Mucosa of descending colon (tissue), 3 donors: ENCODE measurements around the gene YBX1. TPM values are rescaled to one million over a fixed set of nuclear protein-coding genes. Genes with fewer than 3 reads are reported as not detected.

Source experiments
- ATAC-seq: fragments of 200-7000 bp; cut with Tn5 transposase; one replicate; pipeline ENCODE4 v1.9.1; 2020; ENCODE audit warnings: mild to moderate bottlenecking, moderate library complexity
- DNase-seq, 3 donors: peaks; one replicate each; pipeline ENCODE4 v3.0.0-alpha.2; 2020
- H3K36me3 ChIP-seq: fragments of 200-600 bp; one replicate; pipeline ENCODE4 v1.8.0; 2021; ENCODE audit warnings: low read depth, mild to moderate bottlenecking
- H3K4me1 ChIP-seq: fragments of 200-600 bp; one replicate; pipeline ENCODE4 v1.8.0; 2021; ENCODE audit warnings: low read depth, mild to moderate bottlenecking
- H3K4me3 ChIP-seq: fragments of 200-600 bp; one replicate; pipeline ENCODE4 v1.8.0; 2021; ENCODE audit warnings: mild to moderate bottlenecking
- H3K9me3 ChIP-seq: fragments of 200-600 bp; one replicate; pipeline ENCODE4 v1.8.0; 2021; ENCODE audit warnings: mild to moderate bottlenecking
- CTCF ChIP-seq: fragments of 200-600 bp; IDR thresholded peaks from one replicate; pipeline ENCODE4 v1.8.0; 2022; ENCODE audit warnings: antibody characterized with exemption, mild to moderate bottlenecking
- intact Hi-C, 2 donors: fragments of 100-400 bp; cut with DNase I in 1 of 2; cut with micrococcal nuclease in 1 of 2; formaldehyde crosslinking; loops; one replicate each; pipeline versions ENCODE4 v1.11.0 to v1.11.1; 2022; cut with DNase I, micrococcal nuclease
- total RNA-seq, 3 donors: library from RNA; stranded (reverse); fragmentation: NEBNext Ultra II Directional in 2 of 3; extraction: Animal tissue kit (Norgen Biotek cat#: 25700) in 2 of 3; gene quantifications; one replicate each; pipeline versions ENCODE4 v1.2.1 to v1.2.4, GENCODE V29; 2021 to 2023
- donor health status: DM: no; HTN: no; CAD: no; lungs with moderate emphysema.
- donor health status: DM: no; HTN: no; CAD: no.
- donor health status: DM: no; HTN: yes; CAD: no.

The YBX1 gene
- total RNA-seq, 3 donors from 2014 or later, result 377 to 521 (median 511) TPM

GRCh38 chr1:42740851-42741580, 58.8 kb downstream of the YBX1 start:
- Histone ChIP-seq H3K4me1 (peaks cover 7% of the 10 kb centered on the region), H3K4me3 (no peak overlapping the region), H3K9me3 (no peaks in the 10 kb centered on the region), H3K36me3 (no peaks in the 10 kb centered on the region)
- DNase-seq (peak in 1 of 3 donors; percentile 34), ATAC-seq (no peak)
- TF ChIP-seq CTCF, result no peak
- intact Hi-C loops, result loop anchor here in 1 of 2 donors (10.0 kb wide), 1 partner anchor 166 kb away; no protein-coding TSS in a partner anchor

GRCh38 chr1:42741706-42742105, 59.5 kb downstream of the YBX1 start:
- H3K36me3 ChIP-seq, result no peaks in the 10 kb centered on the region
- H3K4me3 ChIP-seq, result no peak overlapping the region
- peaks cover 3% of the 10 kb centered on the region for H3K4me1 ChIP-seq
- ATAC-seq (no peak), DNase-seq (peak in 1 of 3 donors; percentile 5)
- no peak for TF ChIP-seq CTCF
- H3K9me3 ChIP-seq, result no peaks in the 10 kb centered on the region
- intact Hi-C loops, result loop anchor here in 1 of 2 donors (10.0 kb wide), 1 partner anchor 167 kb away; no protein-coding TSS in a partner anchor

GRCh38 chr1:42742141-42742540, 59.9 kb downstream of the YBX1 start:
- intact Hi-C loops, result loop anchor here in 1 of 2 donors (10.0 kb wide), 1 partner anchor 167 kb away; no protein-coding TSS in a partner anchor
- ATAC-seq (no peak), DNase-seq (peak in 1 of 3 donors; percentile 16)
- TF ChIP-seq CTCF, result no peak
- Histone ChIP-seq H3K4me3 (no peak overlapping the region), H3K4me1 (peaks cover 3% of the 10 kb centered on the region), H3K9me3 (no peaks in the 10 kb centered on the region), H3K36me3 (no peaks in the 10 kb centered on the region)

GRCh38 chr1:42742617-42743316, 60.5 kb downstream of the YBX1 start:
- no peak for ATAC-seq
- DNase-seq, result peak in 1 of 3 donors; percentile 1
- H3K9me3 ChIP-seq, result no peaks in the 10 kb centered on the region
- no peak overlapping the region for H3K4me3 ChIP-seq
- peaks cover 3% of the 10 kb centered on the region for H3K4me1 ChIP-seq
- intact Hi-C loops, result loop anchor here in 1 of 2 donors (10.0 kb wide), 1 partner anchor 168 kb away; no protein-coding TSS in a partner anchor
- TF ChIP-seq CTCF, result no peak
- no peaks in the 10 kb centered on the region for H3K36me3 ChIP-seq

GRCh38 chr1:42743317-42744147, 61.3 kb downstream of the YBX1 start:
- DNase-seq, result peak in 1 of 3 donors; percentile 19
- no peak for TF ChIP-seq CTCF
- no peaks in the 10 kb centered on the region for H3K36me3 ChIP-seq
- no peak for ATAC-seq
- peaks cover 3% of the 10 kb centered on the region for H3K4me1 ChIP-seq
- intact Hi-C loops, result loop anchor here in 1 of 2 donors (10.0 kb wide), 1 partner anchor 169 kb away; no protein-coding TSS in a partner anchor
- H3K4me3 ChIP-seq, result no peak overlapping the region
- no peaks in the 10 kb centered on the region for H3K9me3 ChIP-seq
